HAP-1 (cell line): ENCODE data around the gene ANTXR1.

ENCODE experiments used
- DNase-seq, 2 experiments: peaks; one replicate each; pipeline ENCODE4 v3.0.0-alpha.2; 2016 to 2020; ENCODE audit warnings: low spot score in 2 of 2
- H3K27me3 ChIP-seq: fragments of 250-450 bp; sonication (Bioruptor Pico); 2 replicates; pipeline ENCODE4 v1.5.1; 2020; ENCODE audit warnings: low read depth, mild to moderate bottlenecking, moderate library complexity
- H3K36me3 ChIP-seq: fragments of 250-450 bp; sonication (Bioruptor Pico); replicated peaks from 2 replicates; pipeline ENCODE4 v1.5.1; 2020; ENCODE audit warnings: mild to moderate bottlenecking
- H3K4me1 ChIP-seq: fragments of 250-450 bp; sonication (Bioruptor Pico); 2 replicates; pipeline ENCODE4 v1.5.1; 2020; ENCODE audit warnings: mild to moderate bottlenecking
- H3K4me3 ChIP-seq: fragments of 250-450 bp; sonication (Bioruptor Pico); 2 replicates; pipeline ENCODE4 v1.5.1; 2020; ENCODE audit warnings: mild to moderate bottlenecking, moderate library complexity
- H3K9me3 ChIP-seq: fragments of 250-450 bp; sonication (Bioruptor Pico); 2 replicates; pipeline ENCODE4 v1.5.1; 2020; ENCODE audit warnings: mild to moderate bottlenecking, moderate library complexity
- in situ Hi-C: fragments of 300-500 bp; cut with MboI; formaldehyde crosslinking; loops from 3 replicates; pipeline ENCODE4 v1.14.3; 2020; ENCODE audit warnings: low sequenced_read_pairs, inconsistent platforms, mixed read lengths

ANTXR1 gene

GRCh38 chr2:69138247-69138772 is 125.3 kb downstream of the ANTXR1 start:
- in situ Hi-C loops = no loop called here
- Histone ChIP-seq H3K9me3 (no peaks in the 10 kb centered on the region), H3K4me1 (peaks cover 8% of the 10 kb centered on the region), H3K27me3 (no peaks in the 10 kb centered on the region), H3K36me3 (no peaks in the 10 kb centered on the region), H3K4me3 (no peak overlapping the region)
- no peak for DNase-seq

GRCh38 chr2:69138793-69139459 is 125.9 kb downstream of the ANTXR1 start:
- no peaks in the 10 kb centered on the region for H3K36me3 ChIP-seq
- no peak for DNase-seq
- H3K9me3 ChIP-seq = no peaks in the 10 kb centered on the region
- no peak overlapping the region for H3K4me3 ChIP-seq
- no peaks in the 10 kb centered on the region for H3K27me3 ChIP-seq
- H3K4me1 ChIP-seq = peaks cover 8% of the 10 kb centered on the region
- in situ Hi-C loops = no loop called here

- no peak for DNase-seq
- in situ Hi-C loops = no loop called here
- no peaks in the 10 kb centered on the region for H3K36me3 ChIP-seq
- no peaks in the 10 kb centered on the region for H3K27me3 ChIP-seq
- H3K4me3 ChIP-seq = no peak overlapping the region
- no peaks in the 10 kb centered on the region for H3K9me3 ChIP-seq
- H3K4me1 ChIP-seq = peaks cover 8% of the 10 kb centered on the region
Measured at GRCh38 chr2:69139778-69140670, 127.0 kb downstream of the ANTXR1 start.

- H3K4me3 ChIP-seq = no peak overlapping the region
- no peak for DNase-seq
- in situ Hi-C loops = no loop called here
- peaks cover 7% of the 10 kb centered on the region for H3K4me1 ChIP-seq
- H3K27me3 ChIP-seq = no peaks in the 10 kb centered on the region
- H3K36me3 ChIP-seq = no peaks in the 10 kb centered on the region
- no peaks in the 10 kb centered on the region for H3K9me3 ChIP-seq
Measured at GRCh38 chr2:69141061-69141460, 128.1 kb downstream of the ANTXR1 start.

- H3K4me1 ChIP-seq = no peaks in the 10 kb centered on the region
- DNase-seq = no peak
- H3K4me3 ChIP-seq = no peak overlapping the region
- H3K36me3 ChIP-seq = no peaks in the 10 kb centered on the region
- no peaks in the 10 kb centered on the region for H3K27me3 ChIP-seq
- in situ Hi-C loops = no loop called here
- no peaks in the 10 kb centered on the region for H3K9me3 ChIP-seq
Measured at GRCh38 chr2:69143748-69144360, 130.9 kb downstream of the ANTXR1 start.

GRCh38 chr2:69145204-69145603 is 132.2 kb downstream of the ANTXR1 start:
- Histone ChIP-seq H3K4me1 (no peaks in the 10 kb centered on the region), H3K9me3 (no peaks in the 10 kb centered on the region), H3K4me3 (no peak overlapping the region), H3K27me3 (no peaks in the 10 kb centered on the region), H3K36me3 (no peaks in the 10 kb centered on the region)
- in situ Hi-C loops = no loop called here
- DNase-seq = no peak

- Histone ChIP-seq H3K9me3 (no peaks in the 10 kb centered on the region), H3K4me3 (no peak overlapping the region), H3K27me3 (no peaks in the 10 kb centered on the region), H3K4me1 (no peaks in the 10 kb centered on the region), H3K36me3 (no peaks in the 10 kb centered on the region)
- in situ Hi-C loops = no loop called here
- no peak for DNase-seq
Measured at GRCh38 chr2:69147841-69148533, 135.0 kb downstream of the ANTXR1 start.

- no peaks in the 10 kb centered on the region for H3K27me3 ChIP-seq
- H3K9me3 ChIP-seq = no peaks in the 10 kb centered on the region
- no peaks in the 10 kb centered on the region for H3K4me1 ChIP-seq
- H3K4me3 ChIP-seq = no peak overlapping the region
- DNase-seq = no peak
- H3K36me3 ChIP-seq = no peaks in the 10 kb centered on the region
- in situ Hi-C loops = no loop called here
Measured at GRCh38 chr2:69149631-69150215, 136.7 kb downstream of the ANTXR1 start.

DNA sequence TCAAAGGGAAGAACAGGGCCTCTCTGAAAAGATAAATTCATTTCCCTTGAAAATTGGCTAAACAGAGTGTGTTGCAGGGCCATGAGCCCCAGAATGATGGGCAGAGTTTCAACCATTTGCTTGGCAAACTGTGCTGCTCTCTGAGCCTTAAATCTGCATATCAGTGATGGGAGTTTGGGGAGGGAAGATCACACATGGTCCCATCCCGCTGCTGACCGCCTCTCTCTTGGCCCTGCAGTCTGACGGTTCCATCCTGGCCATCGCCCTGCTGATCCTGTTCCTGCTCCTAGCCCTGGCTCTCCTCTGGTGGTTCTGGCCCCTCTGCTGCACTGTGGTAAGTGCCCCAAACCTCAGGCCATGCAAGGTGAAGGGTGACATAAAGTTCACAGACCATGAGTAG is 139.0 kb downstream of the ANTXR1 start:
- in situ Hi-C loops = no loop called here

GRCh38 chr2:69152847-69153583 is 140.0 kb downstream of the ANTXR1 start:
- Histone ChIP-seq H3K9me3 (no peaks in the 10 kb centered on the region), H3K27me3 (no peaks in the 10 kb centered on the region), H3K4me1 (no peaks in the 10 kb centered on the region), H3K4me3 (no peak overlapping the region), H3K36me3 (no peaks in the 10 kb centered on the region)
- DNase-seq = no peak
- in situ Hi-C loops = no loop called here

More for the DNA sequence above, 139.0 kb downstream of the ANTXR1 start:
- Histone ChIP-seq H3K4me1 (no peaks in the 10 kb centered on the region), H3K9me3 (no peaks in the 10 kb centered on the region), H3K36me3 (no peaks in the 10 kb centered on the region), H3K27me3 (no peaks in the 10 kb centered on the region), H3K4me3 (no peak overlapping the region)
- DNase-seq = no peak

- H3K9me3 ChIP-seq = no peaks in the 10 kb centered on the region
- no peaks in the 10 kb centered on the region for H3K27me3 ChIP-seq
- H3K4me3 ChIP-seq = no peak overlapping the region
- in situ Hi-C loops = no loop called here
- no peaks in the 10 kb centered on the region for H3K4me1 ChIP-seq
- no peak for DNase-seq
- H3K36me3 ChIP-seq = no peaks in the 10 kb centered on the region
Measured at GRCh38 chr2:69154106-69154505, 141.1 kb downstream of the ANTXR1 start.

- no peak overlapping the region for H3K4me3 ChIP-seq
- in situ Hi-C loops = no loop called here
- no peaks in the 10 kb centered on the region for H3K9me3 ChIP-seq
- no peaks in the 10 kb centered on the region for H3K27me3 ChIP-seq
- DNase-seq = no peak
- H3K36me3 ChIP-seq = no peaks in the 10 kb centered on the region
- H3K4me1 ChIP-seq = no peaks in the 10 kb centered on the region
Measured at GRCh38 chr2:69156624-69157023, 143.6 kb downstream of the ANTXR1 start.

DNA sequence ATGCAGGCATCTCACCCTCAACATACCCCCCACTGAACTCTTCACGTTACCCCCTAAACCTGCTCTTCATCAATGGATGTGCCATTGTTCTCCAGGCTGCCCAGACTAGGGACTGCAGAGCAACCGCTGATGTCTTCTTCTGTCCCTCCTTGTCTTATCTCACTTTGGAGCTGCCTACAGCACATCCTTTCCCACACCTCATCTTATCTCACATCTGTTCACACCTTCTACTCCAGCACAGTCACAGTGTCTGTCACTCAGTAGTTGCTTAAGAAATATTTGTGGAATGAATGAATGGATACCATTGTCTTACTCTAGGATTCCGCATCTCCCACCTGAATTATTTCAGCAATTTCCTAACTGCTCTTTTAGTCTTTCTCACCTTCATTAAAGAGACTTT is 144.5 kb downstream of the ANTXR1 start:
- Histone ChIP-seq H3K4me1 (no peaks in the 10 kb centered on the region; the same call in 1 of the 2 replicates), H3K9me3 (no peaks in the 10 kb centered on the region), H3K36me3 (no peaks in the 10 kb centered on the region), H3K27me3 (no peaks in the 10 kb centered on the region), H3K4me3 (no peak overlapping the region)
- in situ Hi-C loops = no loop called here
- DNase-seq = no peak
